ENCODE measurements around the gene CDH23. TPM values are rescaled to one million over a fixed set of nuclear protein-coding genes. Genes with fewer than 3 reads are reported as not detected.

CDH23 gene
- total and polyA plus RNA-seq, 7 donors, result 1.00 to 3.8 (median 1.9) TPM

- WGBS, 3 donors, result 66 to 75% (median 70%) methylated on average over 6 of the region's 6 CpGs
- Histone ChIP-seq H3K36me3 (ENCODE audit: insufficient read depth in 1 of 2, low read depth in 1 of 2) (no peaks in the 10 kb centered on the region), H3K4me1 (peaks cover 6% of the 10 kb centered on the region), H3K27ac (no peak overlapping the region), H3K27me3 (ENCODE audit: insufficient read depth in 3 of 3, low read length in 2 of 3) (no peaks in the 10 kb centered on the region), H3K4me3 (no peak overlapping the region), H3K9me3 (no peaks in the 10 kb centered on the region)
- intact Hi-C loops (cut with DNase I), result no loop called here
- ATAC-seq (no peak), DNase-seq (no peak)
- no peak for TF ChIP-seq CTCF (IDR thresholded peaks at IDR 0.05)
Measured at GRCh38 chr10:71378336-71379117, 18.2 kb upstream of the CDH23 start.

- no peak for TF ChIP-seq CTCF (IDR thresholded peaks at IDR 0.05)
- WGBS, 3 donors, result 74 to 81% (median 78%) methylated on average over 3 of the region's 3 CpGs
- intact Hi-C loops (cut with DNase I), result no loop called here
Measured at GRCh38 chr10:71379118-71379766, 17.5 kb upstream of the CDH23 start.

DNA sequence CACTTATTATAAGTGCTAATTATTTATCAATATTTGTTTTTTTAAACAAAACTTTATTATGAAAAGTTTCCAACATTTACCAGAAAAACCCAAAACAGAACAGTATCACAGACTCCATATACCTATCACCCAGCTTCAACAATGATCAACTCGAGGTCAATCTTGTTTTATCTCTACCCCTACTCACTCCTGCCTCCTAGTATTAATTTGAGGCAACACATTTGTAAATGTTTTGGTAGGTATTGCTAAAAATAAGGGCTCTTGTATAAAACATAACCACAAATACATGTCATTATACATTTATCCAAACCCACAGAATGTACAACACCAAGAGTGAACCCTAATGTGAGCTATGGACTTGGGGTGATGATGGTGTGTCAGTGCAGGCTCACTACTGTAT is 15.9 kb upstream of the CDH23 start:
- TF ChIP-seq CTCF (IDR thresholded peaks at IDR 0.05), result no peak
- DNase-seq (no peak), ATAC-seq (no peak)
- Histone ChIP-seq H3K27ac (no peak overlapping the region), H3K4me1 (peaks cover 6% of the 10 kb centered on the region), H3K4me3 (no peak overlapping the region), H3K36me3 (ENCODE audit: insufficient read depth in 1 of 2, low read depth in 1 of 2) (no peaks in the 10 kb centered on the region), H3K9me3 (no peaks in the 10 kb centered on the region), H3K27me3 (ENCODE audit: insufficient read depth in 3 of 3, low read length in 2 of 3) (no peaks in the 10 kb centered on the region)
- intact Hi-C loops (cut with DNase I), result loop anchor here in 1 of 2 donors (5.0 to 10.0 kb wide), 5 partner anchors 64 to 511 kb away; partner anchors contain the start of gene SLC29A3
- WGBS, 3 donors, result 37 to 55% (median 39%) methylated on average over 1 of the region's 1 CpG

More at GRCh38 chr10:71379118-71379766, 17.5 kb upstream of the CDH23 start:
- Histone ChIP-seq H3K4me3 (no peak overlapping the region), H3K9me3 (no peaks in the 10 kb centered on the region), H3K27ac (no peak overlapping the region), H3K27me3 (ENCODE audit: insufficient read depth in 3 of 3, low read length in 2 of 3) (no peaks in the 10 kb centered on the region), H3K4me1 (peaks cover 6% of the 10 kb centered on the region), H3K36me3 (ENCODE audit: insufficient read depth in 1 of 2, low read depth in 1 of 2) (no peaks in the 10 kb centered on the region)
- ATAC-seq, result no peak
- DNase-seq, result no peak

DNA sequence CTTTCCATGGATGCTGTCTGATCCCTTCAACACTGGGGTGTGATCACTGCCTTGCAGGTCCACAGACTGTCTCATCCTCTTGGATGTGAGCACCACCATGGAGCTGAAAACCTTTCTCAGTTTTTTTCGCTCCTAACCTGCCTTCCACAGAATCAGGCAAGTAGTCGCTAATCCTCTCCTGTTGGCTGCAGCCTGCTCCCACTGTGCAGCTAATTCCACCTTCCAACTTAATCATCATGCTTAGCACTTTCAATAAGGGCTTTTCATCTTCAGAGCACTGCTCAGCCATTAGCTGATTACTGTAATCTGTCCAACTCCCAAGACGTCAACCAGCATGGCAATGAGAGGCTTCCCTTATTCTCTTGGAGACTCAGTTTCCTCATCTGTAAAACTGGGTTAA is 15.1 kb upstream of the CDH23 start:
- intact Hi-C loops (cut with DNase I), result loop anchor here in 1 of 2 donors (5.0 to 10.0 kb wide), 5 partner anchors 64 to 511 kb away; partner anchors contain the start of gene SLC29A3
- Histone ChIP-seq H3K36me3 (ENCODE audit: insufficient read depth in 1 of 2, low read depth in 1 of 2) (no peaks in the 10 kb centered on the region), H3K27ac (no peak overlapping the region), H3K27me3 (ENCODE audit: insufficient read depth in 3 of 3, low read length in 2 of 3) (no peaks in the 10 kb centered on the region), H3K4me3 (no peak overlapping the region), H3K9me3 (no peaks in the 10 kb centered on the region), H3K4me1 (peaks cover 5% of the 10 kb centered on the region)
- ATAC-seq (no peak), DNase-seq (no peak)
- TF ChIP-seq CTCF (IDR thresholded peaks at IDR 0.05), result no peak
- WGBS, 3 donors, result 86 to 89% (median 88%) methylated on average over 3 of the region's 3 CpGs

All from psoas muscle (tissue), 8 donors.